Liver (tissue), 3 donors: Measurements from ENCODE around the gene ZSCAN16.

Experiments used
- ATF3 ChIP-seq: IDR thresholded peaks from 2 replicates; pipeline ENCODE4 v1.6.1; 2016; ENCODE audit warnings: antibody characterized with exemption
- CTCF ChIP-seq: fragments of 150-350 bp; IDR thresholded peaks from 2 replicates; pipeline ENCODE4 v1.5.1; 2017; ENCODE audit warnings: improper control_type of control experiment, low read depth, low read length; ENCODE audit not compliant: missing input control
- FOXA1 ChIP-seq: IDR thresholded peaks from 2 replicates; pipeline ENCODE4 v1.6.1; 2016; ENCODE audit warnings: antibody characterized with exemption
- GABPA ChIP-seq, 2 donors: IDR thresholded peaks in 1 of 2; conservative IDR thresholded peaks in 1 of 2; 2 replicates each; pipeline ENCODE4 v1.6.1; 2016; ENCODE audit warnings: antibody characterized with exemption in 2 of 2, mild to moderate bottlenecking in 1 of 2, moderate library complexity in 1 of 2
- HNF4G ChIP-seq: IDR thresholded peaks from 2 replicates; pipeline ENCODE4 v1.6.1; 2016; ENCODE audit warnings: antibody characterized with exemption
- JUND ChIP-seq, 2 donors: IDR thresholded peaks; 2 replicates each; pipeline ENCODE4 v1.6.1; 2016; ENCODE audit warnings: antibody characterized with exemption in 2 of 2
- MAX ChIP-seq: IDR thresholded peaks from 2 replicates; pipeline ENCODE4 v1.6.1; 2016; ENCODE audit warnings: antibody characterized with exemption
- RAD21 ChIP-seq, 2 donors: IDR thresholded peaks; 2 replicates each; pipeline ENCODE4 v1.6.1; 2016; ENCODE audit warnings: antibody characterized with exemption in 2 of 2, mild to moderate bottlenecking in 2 of 2
- REST ChIP-seq: IDR thresholded peaks from 2 replicates; pipeline ENCODE4 v1.6.1; 2016; ENCODE audit warnings: antibody characterized with exemption, mild to moderate bottlenecking
- RXRA ChIP-seq, 2 donors: IDR thresholded peaks; 2 replicates each; pipeline ENCODE4 v1.6.1; 2017 to 2018; ENCODE audit warnings: antibody characterized with exemption in 2 of 2, mild to moderate bottlenecking in 1 of 2
- SP1 ChIP-seq: IDR thresholded peaks from 2 replicates; pipeline ENCODE4 v1.6.1; 2018; ENCODE audit warnings: antibody characterized with exemption, mild to moderate bottlenecking
- TAF1 ChIP-seq: conservative IDR thresholded peaks from 2 replicates; pipeline ENCODE4 v1.6.1; 2016; ENCODE audit warnings: antibody characterized with exemption, mild to moderate bottlenecking
- YY1 ChIP-seq: IDR thresholded peaks from 2 replicates; pipeline ENCODE4 v1.6.1; 2016; ENCODE audit warnings: antibody characterized with exemption, mild to moderate bottlenecking
- ZBTB33 ChIP-seq: IDR thresholded peaks from 2 replicates; pipeline ENCODE4 v1.6.1; 2016; ENCODE audit warnings: antibody characterized with exemption
- donor health status: healthy.
- donor health status: healthy.

GRCh38 chr6:28172006-28172405, 47.6 kb downstream of the ZSCAN16 start:
- TF ChIP-seq CTCF (no peak), JUND (IDR thresholded peaks at IDR 0.05) (no peak), RAD21 (IDR thresholded peaks at IDR 0.05) (no peak), YY1 (no peak), MAX (no peak), ZBTB33 (no peak), REST (no peak), HNF4G (no peak), ATF3 (no peak), TAF1 (no peak), GABPA (IDR thresholded peaks at IDR 0.05 in 1 of 2, conservative IDR thresholded peaks at IDR 0.05 in 1 of 2) (no peak), FOXA1 (no peak), RXRA (IDR thresholded peaks at IDR 0.05) (no peak), SP1 (no peak)
